BE2C (cell line): Measurements from ENCODE around the gene ZNF611.
A peak's percentile ranks its signal among the peaks of the same experiment; 100 is the strongest.
"Not testable (repeated sequence)": the region's sequence is repeated elsewhere in the genome, so short reads cannot be mapped to it uniquely, and the experiment has no call there.

ENCODE experiments used
- DNase-seq: peaks from one replicate; pipeline ENCODE4 v3.0.0-alpha.2; 2020
- H3K27me3 ChIP-seq: fragments of 250-450 bp; sonication (Bioruptor Pico); 2 replicates; pipeline ENCODE4 v1.5.1; 2020; ENCODE audit warnings: mild to moderate bottlenecking
- H3K36me3 ChIP-seq: fragments of 250-450 bp; sonication (Bioruptor Pico); 2 replicates; pipeline ENCODE4 v1.5.1; 2020; ENCODE audit warnings: mild to moderate bottlenecking
- H3K4me1 ChIP-seq: fragments of 250-450 bp; sonication (Bioruptor Pico); 2 replicates; pipeline ENCODE4 v1.5.1; 2020
- H3K4me3 ChIP-seq: 2 replicates; pipeline ENCODE4 v1.5.1; 2011; ENCODE audit warnings: low read depth, low read length
- H3K9me3 ChIP-seq: fragments of 250-450 bp; sonication (Bioruptor Pico); 2 replicates; pipeline ENCODE4 v1.5.1; 2020
- TF ChIP-seq, protein P1 (sequence below): IDR thresholded peaks from 2 replicates; pipeline ENCODE4 v1.5.1; 2012; ENCODE audit warnings: mild to moderate bottlenecking, low read depth, low read length

Gene ZNF611

GRCh38 chr19:52690369-52691214, 44.3 kb downstream of the ZNF611 start:
- peak overlapping the region; percentile 77 for H3K4me3 ChIP-seq
- TF ChIP-seq, protein P1, sequence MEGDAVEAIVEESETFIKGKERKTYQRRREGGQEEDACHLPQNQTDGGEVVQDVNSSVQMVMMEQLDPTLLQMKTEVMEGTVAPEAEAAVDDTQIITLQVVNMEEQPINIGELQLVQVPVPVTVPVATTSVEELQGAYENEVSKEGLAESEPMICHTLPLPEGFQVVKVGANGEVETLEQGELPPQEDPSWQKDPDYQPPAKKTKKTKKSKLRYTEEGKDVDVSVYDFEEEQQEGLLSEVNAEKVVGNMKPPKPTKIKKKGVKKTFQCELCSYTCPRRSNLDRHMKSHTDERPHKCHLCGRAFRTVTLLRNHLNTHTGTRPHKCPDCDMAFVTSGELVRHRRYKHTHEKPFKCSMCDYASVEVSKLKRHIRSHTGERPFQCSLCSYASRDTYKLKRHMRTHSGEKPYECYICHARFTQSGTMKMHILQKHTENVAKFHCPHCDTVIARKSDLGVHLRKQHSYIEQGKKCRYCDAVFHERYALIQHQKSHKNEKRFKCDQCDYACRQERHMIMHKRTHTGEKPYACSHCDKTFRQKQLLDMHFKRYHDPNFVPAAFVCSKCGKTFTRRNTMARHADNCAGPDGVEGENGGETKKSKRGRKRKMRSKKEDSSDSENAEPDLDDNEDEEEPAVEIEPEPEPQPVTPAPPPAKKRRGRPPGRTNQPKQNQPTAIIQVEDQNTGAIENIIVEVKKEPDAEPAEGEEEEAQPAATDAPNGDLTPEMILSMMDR = no peak

GRCh38 chr19:52689843-52690368, 44.9 kb downstream of the ZNF611 start:
- Histone ChIP-seq H3K27me3 (no peaks in the 10 kb centered on the region), H3K4me3 (peak overlapping the region; percentile 77), H3K4me1 (no peaks in the 10 kb centered on the region), H3K9me3 (no peaks in the 10 kb centered on the region), H3K36me3 (no peaks in the 10 kb centered on the region)
- TF ChIP-seq, protein P1 = no peak
- DNase-seq = peak; percentile 29

More at GRCh38 chr19:52690369-52691214, 44.3 kb downstream of the ZNF611 start:
- no peaks in the 10 kb centered on the region for H3K9me3 ChIP-seq
- DNase-seq = peak; percentile 92
- H3K4me1 ChIP-seq = no peaks in the 10 kb centered on the region
- no peaks in the 10 kb centered on the region for H3K27me3 ChIP-seq
- no peaks in the 10 kb centered on the region for H3K36me3 ChIP-seq

DNA sequence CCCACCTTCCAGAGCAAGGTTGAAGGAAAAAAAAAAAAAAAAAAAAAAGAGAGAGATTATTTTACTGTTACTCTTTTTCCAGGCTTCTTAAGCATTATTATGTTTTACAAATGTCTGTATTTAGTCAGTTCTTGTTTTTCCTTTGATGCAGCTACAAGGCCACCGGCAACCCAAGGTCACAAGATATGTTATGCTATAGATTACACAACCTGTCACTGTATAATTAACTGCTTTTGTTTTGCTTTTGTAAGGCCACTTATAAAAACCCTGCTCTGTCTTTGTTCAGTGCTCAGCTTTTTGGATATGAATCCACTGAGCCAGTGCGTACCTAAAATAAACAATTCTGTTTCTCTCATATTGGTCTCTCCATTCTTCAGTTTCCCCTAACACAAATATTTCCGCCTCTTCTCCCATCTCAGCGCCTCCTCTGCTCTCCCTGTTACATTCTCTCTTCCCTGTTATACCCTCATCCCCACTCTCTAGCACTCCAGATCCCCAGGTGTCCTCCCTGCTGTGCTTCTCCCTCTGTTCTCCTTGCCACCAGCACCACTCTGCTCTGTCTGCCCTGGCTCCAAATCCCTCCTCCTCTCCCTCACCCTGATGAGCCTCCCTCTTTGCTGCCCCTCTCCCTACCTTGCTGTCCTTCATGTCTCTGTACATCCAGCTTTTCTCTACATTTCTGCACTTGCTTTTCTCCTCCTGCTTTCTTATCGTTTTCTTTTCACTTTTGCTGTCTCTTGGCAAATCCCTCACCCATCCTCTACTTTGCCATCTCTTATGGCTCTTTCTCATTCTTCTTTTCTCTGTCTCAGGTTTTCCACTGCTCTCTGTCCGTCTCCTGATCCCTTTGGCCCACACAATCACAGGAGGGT, 45.7 kb downstream of the ZNF611 start:
- H3K4me1 ChIP-seq, H3K9me3 ChIP-seq, H3K27me3 ChIP-seq, H3K36me3 ChIP-seq, DNase-seq: not testable (repeated sequence)
- H3K4me3 ChIP-seq = peak overlapping the region; percentile 77

DNA sequence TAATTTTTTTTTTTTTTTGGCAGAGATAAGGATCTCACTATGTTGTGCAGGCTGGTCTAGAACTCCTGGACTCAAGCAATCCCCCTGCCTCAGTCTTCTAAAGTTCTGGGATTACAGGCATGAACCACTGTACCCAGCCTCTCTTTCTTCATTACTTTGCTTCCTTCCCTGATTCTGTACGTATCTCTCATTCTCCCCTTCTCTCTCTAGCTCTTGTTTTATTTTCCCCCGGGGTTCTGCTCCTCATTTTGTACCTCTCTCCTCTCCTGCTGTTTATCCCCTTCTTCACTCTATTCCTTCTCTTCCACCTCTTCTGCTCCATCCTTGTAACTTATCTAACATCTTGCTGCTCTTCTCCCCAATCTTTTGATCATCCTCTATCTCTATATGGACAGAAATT, 46.5 kb downstream of the ZNF611 start:
- Histone ChIP-seq H3K36me3 (no peaks in the 10 kb centered on the region), H3K4me1 (no peaks in the 10 kb centered on the region), H3K4me3 (no peak overlapping the region), H3K9me3 (no peaks in the 10 kb centered on the region), H3K27me3 (no peaks in the 10 kb centered on the region)
- TF ChIP-seq, protein P1 = no peak
- DNase-seq = no peak

GRCh38 chr19:52687684-52688083, 47.2 kb downstream of the ZNF611 start:
- no peaks in the 10 kb centered on the region for H3K27me3 ChIP-seq
- no peaks in the 10 kb centered on the region for H3K9me3 ChIP-seq
- H3K4me1 ChIP-seq = no peaks in the 10 kb centered on the region
- DNase-seq = no peak
- H3K4me3 ChIP-seq = no peak overlapping the region
- H3K36me3 ChIP-seq = no peaks in the 10 kb centered on the region
- TF ChIP-seq, protein P1 = no peak

DNA sequence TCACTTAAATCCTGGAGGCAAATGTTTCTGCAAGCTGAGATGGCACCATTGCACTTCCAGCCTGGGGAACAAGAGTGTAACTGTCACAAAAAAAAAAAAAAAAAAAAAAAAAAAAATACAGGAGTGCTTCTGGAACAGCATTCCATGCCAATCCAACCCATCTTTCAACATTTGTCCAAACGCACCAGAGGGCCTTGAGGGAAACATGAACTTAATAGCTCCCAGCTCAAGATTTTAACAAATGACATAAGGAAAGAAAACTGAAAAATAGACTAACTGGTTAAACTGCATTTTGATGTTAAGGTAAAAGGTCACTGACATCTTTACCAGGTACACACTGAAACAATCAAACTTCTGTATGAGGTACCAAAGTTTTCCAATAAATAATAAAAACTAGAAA, 49.0 kb downstream of the ZNF611 start:
- Histone ChIP-seq H3K4me1 (no peaks in the 10 kb centered on the region), H3K27me3 (no peaks in the 10 kb centered on the region), H3K4me3 (no peak overlapping the region), H3K9me3 (no peaks in the 10 kb centered on the region), H3K36me3 (no peaks in the 10 kb centered on the region)
- no peak for DNase-seq
- TF ChIP-seq, protein P1 = no peak

DNA sequence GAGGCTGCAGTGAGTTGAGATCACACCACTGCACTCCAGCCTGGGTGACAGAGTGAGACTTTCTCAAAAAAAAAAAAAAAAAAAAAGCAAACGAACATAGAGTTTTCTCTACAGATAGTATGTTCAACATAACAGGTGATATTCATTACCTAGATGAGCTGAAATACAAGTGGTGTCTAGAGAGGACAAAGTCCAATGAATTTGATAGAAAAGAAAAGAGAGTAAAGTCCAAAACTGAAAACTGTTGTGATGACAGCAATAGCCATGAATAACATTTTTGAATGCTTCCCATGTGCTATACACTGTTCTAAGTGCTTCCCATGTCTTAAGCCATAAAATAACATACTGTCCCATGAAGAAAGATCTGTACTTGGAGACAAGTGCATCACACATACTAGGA, 53.6 kb downstream of the ZNF611 start:
- not testable (repeated sequence) for H3K4me1 ChIP-seq, H3K9me3 ChIP-seq, H3K27me3 ChIP-seq, H3K36me3 ChIP-seq, H3K4me3 ChIP-seq, DNase-seq
